Renal pelvis (tissue), 3 donors: Measurements from ENCODE around the gene SELP. TPM values are rescaled to one million over a fixed set of nuclear protein-coding genes. Genes with fewer than 3 reads are reported as not detected.

Source experiments
- polyA plus RNA-seq, 3 donors: library from polyadenylated mRNA; unstranded; fragments of 120-200 nt; gene quantifications; one replicate each; pipeline ENCODE4 v1.2.1, GENCODE V29; 2013; ENCODE audit not compliant: insufficient read length in 3 of 3

SELP gene
- polyA plus RNA-seq, 3 donors: 4.9 to 7.1 (median 5.3) TPM

Other genes starting within 250 kb of the SELP start
- gene CCDC181, start 202.7 kb downstream of the SELP start, polyA plus RNA-seq: 1 to 10 TPM; 8.5 to 9.7 (median 9.0) TPM
- 10 to 100 TPM; 15.4 to 20.2 (median 20.2) TPM for gene SLC19A2, start 144.2 kb downstream of the SELP start, polyA plus RNA-seq
- gene F5, start 43.6 kb downstream of the SELP start, polyA plus RNA-seq: 1 to 10 TPM; 4.3 to 7.3 (median 5.3) TPM
- 1 to 10 TPM; 2.1 to 3.3 (median 3.1) TPM for gene SELL, start 81.5 kb upstream of the SELP start, polyA plus RNA-seq
- under 1 TPM; 0.42 to 0.48 (median 0.43) TPM for gene SELE, start 104.0 kb upstream of the SELP start, polyA plus RNA-seq
- 10 to 100 TPM; 13.5 to 15.2 (median 14.2) TPM for gene METTL18, start 164.8 kb upstream of the SELP start, polyA plus RNA-seq